ENCODE data around the gene NDUFB7.
A peak's percentile ranks its signal among the peaks of the same experiment; 100 is the strongest.
"Not testable (repeated sequence)": the region's sequence is repeated elsewhere in the genome, so short reads cannot be mapped to it uniquely, and the experiment has no call there.

The NDUFB7 gene

GRCh38 chr19:14570864-14571527, 870 bp downstream of the NDUFB7 start:
- DNase-seq: no peak

GRCh38 chr19:14567079-14567478, 4.8 kb downstream of the NDUFB7 start:
- DNase-seq: no peak

DNA sequence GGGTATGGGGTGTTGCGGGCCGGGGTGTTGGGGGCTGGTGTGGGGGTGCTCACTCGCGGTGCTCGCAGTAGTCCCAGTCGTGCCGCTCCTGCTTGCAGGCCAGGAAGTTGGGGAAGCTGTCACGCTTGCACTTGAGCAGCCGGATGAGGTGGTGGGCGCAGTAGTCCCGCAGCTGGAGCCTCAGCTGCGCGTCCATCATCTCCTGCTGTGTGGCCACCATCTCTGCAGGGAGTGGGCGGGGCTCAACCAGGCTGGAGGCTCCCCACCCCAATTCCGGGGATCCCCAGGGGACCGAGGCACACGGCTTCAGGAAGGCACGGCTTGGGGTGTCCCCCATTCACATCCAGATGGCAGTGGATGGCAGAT, 5.2 kb downstream of the NDUFB7 start:
- DNase-seq: no peak

DNA sequence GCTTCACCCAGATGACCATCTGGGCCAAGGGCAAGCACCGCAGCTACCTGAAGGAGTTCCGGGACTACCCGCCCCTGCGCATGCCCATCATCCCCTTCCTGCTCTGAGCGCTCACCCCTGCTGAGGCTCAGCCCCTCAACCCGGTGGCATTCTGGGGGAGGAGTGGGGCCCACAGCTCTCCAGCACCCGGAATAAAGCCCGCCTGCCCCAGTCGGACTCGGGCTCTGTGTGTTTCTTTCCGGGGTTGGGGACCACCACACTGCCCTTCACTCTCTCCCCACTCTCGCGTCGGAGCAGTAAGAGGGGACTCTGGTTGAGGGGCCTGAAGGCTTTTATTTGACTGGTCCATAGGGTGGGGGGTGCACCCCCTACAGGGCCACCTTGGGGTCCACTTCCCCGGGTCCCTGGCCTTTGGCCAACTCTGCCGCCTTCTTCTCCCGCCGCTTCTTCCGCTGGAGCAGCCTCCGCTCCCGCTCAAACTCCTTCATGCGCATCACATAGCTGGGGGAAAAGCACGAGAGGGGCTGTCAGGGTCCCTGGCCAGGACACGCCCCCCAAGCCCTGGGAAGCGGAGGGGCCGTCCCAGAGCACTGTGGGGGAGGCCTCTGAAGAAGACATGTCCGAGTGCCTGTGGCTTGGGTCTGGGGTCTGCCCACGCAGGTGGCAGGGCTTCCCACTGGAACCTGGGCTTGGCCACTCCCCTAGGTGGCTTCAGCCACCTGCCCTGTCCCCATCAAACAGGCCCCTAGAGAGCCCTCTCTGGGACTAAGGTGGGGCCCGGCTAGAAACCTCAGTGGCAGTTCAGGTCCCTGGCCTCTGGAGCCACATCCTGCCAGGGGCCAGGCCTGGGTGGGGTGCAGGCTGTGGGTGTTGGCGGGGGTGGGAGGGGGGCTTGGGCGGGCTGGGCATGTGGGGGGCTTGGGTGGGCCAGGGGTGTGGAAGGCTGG, 5.8 kb downstream of the NDUFB7 start:
- DNase-seq: no peak

DNA sequence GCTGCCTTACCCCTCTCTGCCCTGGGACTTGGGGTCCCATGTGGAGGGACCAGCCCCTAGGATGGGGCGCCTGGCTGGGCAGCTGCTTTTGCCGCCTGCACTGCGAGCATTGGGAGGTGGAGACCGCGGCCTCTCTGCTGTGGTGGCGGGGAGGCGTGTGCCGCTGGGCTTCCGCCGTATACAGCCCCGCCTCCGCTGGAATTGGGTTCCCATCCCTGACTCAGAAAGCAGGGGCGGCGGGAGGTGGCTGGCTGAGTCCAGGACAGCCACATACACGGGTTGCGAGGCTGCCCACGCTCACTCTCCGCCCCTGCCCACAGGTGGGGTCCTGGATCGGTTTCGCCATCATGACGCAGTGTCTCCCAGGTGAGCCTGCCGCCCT, 6.6 kb downstream of the NDUFB7 start:
- no peak for DNase-seq

DNA sequence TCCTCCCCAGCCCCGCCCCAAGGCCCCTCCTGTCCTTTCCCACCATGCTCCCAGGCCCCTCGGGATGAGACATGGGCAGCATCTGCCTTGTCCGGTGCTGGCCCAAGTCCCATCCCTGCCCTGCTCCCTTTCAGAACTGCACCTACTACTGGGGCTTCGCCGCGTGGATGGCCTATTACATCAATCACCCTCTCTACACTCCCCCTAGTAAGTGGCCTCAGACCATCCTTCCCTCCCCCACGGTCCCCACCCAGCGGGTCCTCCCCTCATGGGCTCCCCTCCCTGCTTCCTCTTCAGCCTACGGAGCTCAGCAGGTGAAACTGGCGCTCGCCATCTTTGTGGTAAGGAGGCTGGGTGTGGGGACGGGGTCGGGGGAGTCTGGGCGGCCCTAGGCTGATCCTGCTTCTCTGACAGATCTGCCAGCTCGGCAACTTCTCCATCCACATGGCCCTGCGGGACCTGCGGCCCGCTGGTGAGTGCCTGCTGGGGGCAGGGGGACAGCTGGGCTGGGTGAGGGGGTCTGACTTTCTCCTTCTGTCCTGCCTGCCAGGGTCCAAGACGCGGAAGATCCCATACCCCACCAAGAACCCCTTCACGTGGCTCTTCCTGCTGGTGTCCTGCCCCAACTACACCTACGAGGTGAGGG, 7.1 kb downstream of the NDUFB7 start:
- DNase-seq: not testable (repeated sequence)

GRCh38 chr19:14563989-14564651, 7.7 kb downstream of the NDUFB7 start:
- no peak for DNase-seq

GRCh38 chr19:14563590-14563926, 8.3 kb downstream of the NDUFB7 start:
- DNase-seq: no peak

GRCh38 chr19:14562660-14563589, 8.9 kb downstream of the NDUFB7 start:
- no peak for DNase-seq

DNA sequence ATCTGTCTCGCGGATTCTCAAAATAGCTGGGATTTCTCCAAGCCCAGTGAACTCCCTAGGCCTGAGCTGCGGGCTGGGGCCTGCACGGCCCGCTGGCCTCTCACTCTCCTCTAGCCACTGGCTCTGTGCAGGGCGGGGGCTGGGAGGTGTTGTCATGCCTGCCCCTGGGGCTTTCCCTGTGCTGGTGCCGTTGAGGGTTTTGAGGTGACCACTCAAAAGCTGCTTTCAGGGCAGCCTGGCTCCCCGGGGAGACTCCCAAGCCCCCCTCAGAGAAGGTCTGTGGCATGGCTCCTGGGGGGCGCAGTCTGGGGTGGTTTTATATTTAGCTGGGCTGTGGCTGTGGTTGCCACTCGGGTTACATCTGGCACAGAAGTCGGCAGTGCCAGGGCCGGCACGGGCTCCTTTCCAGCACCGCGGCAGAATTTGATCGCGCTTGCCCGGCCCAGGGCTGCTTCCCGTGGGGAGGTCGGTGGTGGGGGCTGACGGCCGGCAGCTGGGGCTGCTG, 10.0 kb downstream of the NDUFB7 start:
- no peak for DNase-seq

DNA sequence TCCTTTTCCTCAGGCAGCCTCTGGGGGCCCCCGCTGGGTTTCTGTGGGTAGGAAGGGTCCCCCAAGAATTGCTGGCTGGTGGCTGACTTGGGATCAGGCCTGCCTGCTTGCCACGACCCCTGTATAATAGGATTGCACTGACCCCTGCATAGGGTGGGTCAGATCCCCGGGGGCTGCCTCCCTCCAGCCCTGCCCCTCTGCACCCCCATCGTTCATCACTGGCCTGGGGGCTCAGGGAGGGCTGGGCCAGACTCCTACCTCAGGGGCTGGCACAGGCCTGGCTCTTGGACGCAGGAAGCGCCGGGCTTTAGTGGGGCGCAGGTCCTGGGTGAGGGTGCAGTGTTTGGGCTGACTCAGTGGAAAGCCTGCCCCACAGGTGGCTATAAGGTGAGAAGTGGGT, 10.6 kb downstream of the NDUFB7 start:
- DNase-seq: no peak

- DNase-seq: no peak
These were observed 11.1 kb downstream of the NDUFB7 start for GRCh38 chr19:14560776-14561108.

DNA sequence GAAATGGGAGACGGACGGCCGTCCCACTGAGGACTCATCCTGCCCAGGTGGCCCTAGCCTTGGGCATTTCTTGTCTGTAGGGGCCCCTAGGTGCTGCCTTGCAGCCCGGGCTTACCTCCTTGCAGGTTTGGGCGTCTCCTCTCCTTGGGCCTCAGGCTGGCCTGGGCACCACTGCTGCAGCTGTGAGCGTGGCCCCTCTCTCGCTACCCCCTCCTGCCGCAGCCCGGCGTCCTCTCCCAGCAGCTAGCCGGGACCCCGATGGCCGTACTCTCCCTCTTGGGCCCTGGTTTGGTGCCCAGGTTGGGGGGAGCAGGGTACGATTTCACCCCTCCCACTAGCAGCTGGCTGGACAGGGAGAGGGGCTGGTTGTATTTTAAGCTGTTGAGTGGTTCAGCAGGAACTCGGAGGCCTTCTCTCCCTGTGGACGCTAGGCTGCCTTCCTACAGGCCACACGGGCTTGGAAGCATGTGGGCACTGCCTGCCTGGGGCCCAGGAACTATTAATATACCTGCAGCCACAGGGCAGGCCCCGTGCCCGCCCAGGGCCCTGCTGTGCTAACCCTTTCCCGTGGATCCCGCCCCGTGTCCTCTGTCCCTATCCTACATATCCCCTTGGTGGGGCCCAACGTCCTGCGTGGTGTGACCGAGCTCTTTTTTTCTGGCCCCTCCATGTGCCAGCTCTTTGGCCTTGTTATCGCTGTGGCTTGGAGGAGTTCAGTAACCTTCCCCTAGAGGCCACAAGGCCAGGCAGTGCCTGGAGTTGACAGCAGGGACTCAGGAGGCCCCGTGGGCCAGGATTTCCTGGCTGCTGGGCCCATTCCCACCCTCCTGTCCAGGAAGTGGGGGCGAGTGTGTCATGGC, 11.7 kb downstream of the NDUFB7 start:
- no peak for DNase-seq

GRCh38 chr19:14558370-14559066, 13.3 kb downstream of the NDUFB7 start:
- no peak for DNase-seq

DNA sequence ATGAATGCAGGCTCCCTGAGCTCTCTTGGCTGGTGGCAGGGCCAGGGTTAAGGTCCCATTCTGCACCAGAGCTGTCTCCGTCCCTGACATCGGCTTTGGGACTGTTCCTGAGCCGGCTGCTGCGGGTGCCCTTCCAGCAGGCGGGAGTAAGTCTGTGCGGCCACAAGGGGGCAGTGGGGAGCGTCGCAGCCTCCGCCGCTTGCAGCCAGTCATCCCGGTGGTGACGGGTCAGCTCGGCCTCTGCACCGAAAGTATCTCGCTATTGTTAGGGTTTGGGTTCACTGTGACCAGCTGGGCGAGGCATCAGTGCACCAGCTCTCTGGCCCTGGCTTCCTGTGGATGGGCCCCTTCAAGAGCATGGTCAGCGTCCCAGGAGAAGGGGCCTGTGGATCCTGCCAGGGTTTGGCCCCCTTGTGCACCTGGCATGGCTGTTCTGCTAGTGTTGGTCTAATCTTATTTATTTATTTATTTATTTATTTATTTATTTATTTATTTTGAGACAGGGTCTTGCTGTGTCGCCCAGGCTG, 15.1 kb downstream of the NDUFB7 start:
- no peak for DNase-seq

DNA sequence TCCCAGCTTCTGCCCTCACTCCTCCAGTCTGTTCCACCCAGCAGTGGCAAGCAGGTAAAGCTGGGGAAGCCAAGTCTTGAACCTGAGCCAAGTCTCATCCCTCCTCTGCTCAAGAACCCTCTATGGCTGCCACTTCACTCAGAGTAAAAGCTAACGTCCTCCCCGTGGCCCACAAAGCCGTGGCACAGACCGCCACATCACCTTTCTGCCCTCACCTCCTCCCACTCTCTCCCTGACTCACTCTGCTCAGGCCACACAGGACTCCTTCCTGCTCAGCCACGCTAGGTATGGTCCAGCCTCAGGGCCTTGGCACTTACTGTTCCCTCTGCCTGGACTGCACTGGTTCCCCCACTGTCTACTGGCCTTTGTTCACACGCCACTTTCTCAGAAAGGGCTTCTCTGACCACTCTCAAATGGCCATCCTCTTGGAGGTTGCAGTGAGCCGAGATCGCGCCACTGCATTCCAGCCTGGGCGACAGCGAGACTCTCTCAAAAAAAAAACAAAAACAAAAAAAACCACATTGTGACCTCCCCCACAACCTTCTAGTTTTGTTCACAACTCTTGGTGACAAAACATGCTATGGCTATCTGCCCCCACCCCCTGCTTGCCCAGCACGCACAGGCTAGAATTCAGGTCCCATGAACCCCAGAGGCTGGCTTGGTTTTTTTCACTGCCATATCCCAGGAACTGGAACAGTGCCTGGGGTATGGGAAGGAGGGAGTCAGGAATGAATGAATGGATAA, 15.8 kb downstream of the NDUFB7 start:
- DNase-seq: no peak

- peak; percentile 51 for DNase-seq
These were observed 17.5 kb downstream of the NDUFB7 start for GRCh38 chr19:14554382-14554812.

DNA sequence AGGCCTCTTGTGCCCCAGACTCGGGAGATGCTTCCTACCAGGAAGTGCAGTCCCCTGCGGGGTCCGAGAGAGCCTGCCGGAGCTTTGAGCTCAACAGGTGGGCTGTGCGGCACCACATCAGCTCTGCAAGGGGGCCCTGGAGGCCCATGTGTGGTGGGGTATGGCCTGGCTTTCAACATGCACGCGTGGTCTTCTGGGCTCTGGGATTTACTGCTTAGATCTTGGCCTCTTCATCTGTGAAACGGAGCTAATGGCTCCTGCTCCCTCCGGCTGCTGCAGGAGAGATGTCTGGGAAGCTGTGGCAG, 18.0 kb downstream of the NDUFB7 start:
- no peak for DNase-seq

GRCh38 chr19:14553042-14553938, 18.6 kb downstream of the NDUFB7 start:
- DNase-seq: no peak

Measured in DMS153 (cell line).